CD14-positive monocyte (primary cell): Measurements from ENCODE around the gene SLC1A2. TPM values are rescaled to one million over a fixed set of nuclear protein-coding genes. Genes with fewer than 3 reads are reported as not detected.

Source experiments
- DNase-seq, 3 donors: peaks; one replicate each; pipeline ENCODE4 v3.0.0-alpha.2; 2011 to 2022
- H2AFZ ChIP-seq: 2 replicates; pipeline ENCODE4 v1.6.0; 2012; ENCODE audit warnings: mild to moderate bottlenecking, low read depth, low read length, inconsistent platforms; ENCODE audit not compliant: insufficient read depth, poor library complexity, severe bottlenecking
- H3K27ac ChIP-seq, 2 donors: 1 replicate in 1 of 2; 2 replicates in 1 of 2; pipeline ENCODE4 v1.5.1; 2012 to 2013; ENCODE audit warnings: low read length in 2 of 2, control low read depth in 1 of 2, inconsistent platforms in 1 of 2, low read depth in 1 of 2, mild to moderate bottlenecking in 1 of 2
- H3K27me3 ChIP-seq, 2 donors: one replicate each; pipeline versions ENCODE4 v1.6.0 to v1.6.1; 2011 to 2013; ENCODE audit warnings: low read length in 2 of 2; ENCODE audit not compliant: control insufficient read depth in 2 of 2, insufficient read depth in 2 of 2
- H3K36me3 ChIP-seq, 2 donors: replicated peaks in 1 of 2; 1 replicate in 1 of 2; 2 replicates in 1 of 2; pipeline versions ENCODE4 v1.5.1 to v1.6.1; 2012 to 2013; ENCODE audit warnings: low read length in 2 of 2, control low read depth in 1 of 2, inconsistent platforms in 1 of 2, mild to moderate bottlenecking in 1 of 2; ENCODE audit not compliant: insufficient read depth in 2 of 2, control insufficient read depth in 1 of 2
- H3K4me1 ChIP-seq, 2 donors: 1 replicate in 1 of 2; 2 replicates in 1 of 2; pipeline versions ENCODE4 v1.5.1 to v1.6.1; 2012 to 2013; ENCODE audit warnings: low read length in 2 of 2, control low read depth in 1 of 2, inconsistent platforms in 1 of 2, mild to moderate bottlenecking in 1 of 2, moderate library complexity in 1 of 2; ENCODE audit not compliant: insufficient read depth in 2 of 2, control insufficient read depth in 1 of 2
- H3K4me2 ChIP-seq: replicated peaks from 2 replicates; pipeline ENCODE3; 2012; ENCODE audit warnings: low read length, moderate library complexity, mild to moderate bottlenecking; ENCODE audit not compliant: poor library complexity, severe bottlenecking; ENCODE audit errors: extremely low read depth
- H3K4me3 ChIP-seq, 3 experiments: fragments of 200-600 bp in 1 of 3; sonication (generic) in 1 of 3; replicated peaks in 1 of 3; 1 replicate in 2 of 3; 2 replicates in 1 of 3; pipeline ENCODE4 v1.5.1; 2011 to 2013; ENCODE audit warnings: low read length in 3 of 3, mild to moderate bottlenecking in 3 of 3, control low read depth in 2 of 3, low read depth in 2 of 3, inconsistent platforms in 1 of 3, moderate library complexity in 1 of 3
- H3K79me2 ChIP-seq: 2 replicates; pipeline ENCODE4 v1.6.0; 2012; ENCODE audit warnings: mild to moderate bottlenecking, control low read depth, inconsistent platforms, low read length, moderate library complexity; ENCODE audit not compliant: insufficient read depth
- H3K9ac ChIP-seq: 2 replicates; pipeline ENCODE4 v1.6.0; 2017; ENCODE audit warnings: low read length, mild to moderate bottlenecking; ENCODE audit not compliant: insufficient read depth, poor library complexity, severe bottlenecking
- H3K9me3 ChIP-seq, 2 donors: replicated peaks in 1 of 2; 1 replicate in 1 of 2; 2 replicates in 1 of 2; pipeline versions ENCODE4 v1.5.1 to v1.6.1; 2012 to 2013; ENCODE audit warnings: low read length in 2 of 2, control low read depth in 1 of 2; ENCODE audit not compliant: control insufficient read depth in 1 of 2, insufficient read depth in 1 of 2
- H4K20me1 ChIP-seq: 2 replicates; pipeline ENCODE4 v1.6.0; 2012; ENCODE audit warnings: mild to moderate bottlenecking, low read length, control low read depth, moderate library complexity; ENCODE audit not compliant: insufficient read depth
- H3K27ac Mint-ChIP-seq, 7 donors: one replicate each; pipeline ENCODE4 v1.8.0; 2020; ENCODE audit warnings: mild to moderate bottlenecking in 7 of 7, mixed read lengths in 7 of 7, moderate library complexity in 6 of 7, inconsistent platforms in 2 of 7
- H3K27me3 Mint-ChIP-seq, 3 donors: one replicate each; pipeline ENCODE4 v1.8.0; 2021 to 2022; ENCODE audit warnings: low read depth in 3 of 3, mild to moderate bottlenecking in 3 of 3, mixed read lengths in 3 of 3, moderate library complexity in 3 of 3, inconsistent platforms in 1 of 3
- H3K36me3 Mint-ChIP-seq, 2 donors: one replicate each; pipeline ENCODE4 v1.8.0; 2020; ENCODE audit warnings: mixed read lengths in 2 of 2, inconsistent platforms in 1 of 2, mild to moderate bottlenecking in 1 of 2
- H3K4me1 Mint-ChIP-seq: one replicate; pipeline ENCODE4 v1.8.0; 2020; ENCODE audit warnings: mild to moderate bottlenecking, mixed read lengths
- H3K4me3 Mint-ChIP-seq, 2 donors: one replicate each; pipeline ENCODE4 v1.8.0; 2020; ENCODE audit warnings: mild to moderate bottlenecking in 2 of 2, mixed read lengths in 2 of 2, moderate library complexity in 1 of 2
- H3K9me3 Mint-ChIP-seq, 7 donors: one replicate each; pipeline ENCODE4 v1.8.0; 2020 to 2022; ENCODE audit warnings: mixed read lengths in 7 of 7, mild to moderate bottlenecking in 6 of 7, moderate library complexity in 6 of 7, inconsistent platforms in 2 of 7
- WGBS: methylation state at CpG from one replicate; pipeline ENCODE4 v1.1.5; 2013; ENCODE audit warnings: missing lambda C conversion rate; ENCODE audit not compliant: insufficient coverage; 5-methylcytosine and 5-hydroxymethylcytosine counted together
- intact Hi-C, 2 donors: fragments of 100-400 bp; cut with micrococcal nuclease; formaldehyde crosslinking; loops; one replicate each; pipeline versions ENCODE4 v1.15.0 to v1.15.1; 2023
- polyA plus RNA-seq, 3 donors: library from polyadenylated mRNA; depleted of rRNA in 1 of 3; unstranded in 2 of 3; stranded (reverse) in 1 of 3; fragments of 300-500 nt in 2 of 3; fragments of >200 nt in 1 of 3; fragmentation: Illumina TruSeq in 2 of 3; gene quantifications; 1 replicate in 2 of 3; 2 replicates in 1 of 3; pipeline ENCODE4 v1.2.3, GENCODE V29; 2012 to 2021
- TF ChIP-seq, protein P1 (sequence below): fragments of 200-600 bp; IDR thresholded peaks from one replicate; pipeline ENCODE4 v1.8.0; 2022; ENCODE audit warnings: antibody characterized with exemption, mild to moderate bottlenecking

Gene SLC1A2
- polyA plus RNA-seq, 3 donors: 0.07 TPM; not detected in 2

DNA sequence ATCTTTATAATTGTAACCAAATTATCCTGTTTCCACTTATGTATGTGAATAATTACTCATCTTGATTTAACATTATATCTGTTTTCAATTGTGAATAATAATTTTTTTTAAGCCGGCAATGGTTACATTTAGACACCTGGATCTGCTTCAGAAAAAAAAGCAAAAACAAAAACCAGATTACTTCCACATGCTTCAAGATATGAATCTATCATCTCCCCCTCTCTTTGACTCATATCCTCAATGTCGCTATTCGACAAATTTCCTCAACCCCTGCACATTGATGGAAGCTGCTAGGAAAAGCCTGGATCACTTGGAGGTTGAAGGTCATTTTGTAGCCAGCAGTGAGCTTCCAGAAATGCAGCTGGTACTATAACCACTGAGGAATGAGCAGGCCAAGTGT is 42.7 kb downstream of the SLC1A2 start:
- TF ChIP-seq, protein P1, sequence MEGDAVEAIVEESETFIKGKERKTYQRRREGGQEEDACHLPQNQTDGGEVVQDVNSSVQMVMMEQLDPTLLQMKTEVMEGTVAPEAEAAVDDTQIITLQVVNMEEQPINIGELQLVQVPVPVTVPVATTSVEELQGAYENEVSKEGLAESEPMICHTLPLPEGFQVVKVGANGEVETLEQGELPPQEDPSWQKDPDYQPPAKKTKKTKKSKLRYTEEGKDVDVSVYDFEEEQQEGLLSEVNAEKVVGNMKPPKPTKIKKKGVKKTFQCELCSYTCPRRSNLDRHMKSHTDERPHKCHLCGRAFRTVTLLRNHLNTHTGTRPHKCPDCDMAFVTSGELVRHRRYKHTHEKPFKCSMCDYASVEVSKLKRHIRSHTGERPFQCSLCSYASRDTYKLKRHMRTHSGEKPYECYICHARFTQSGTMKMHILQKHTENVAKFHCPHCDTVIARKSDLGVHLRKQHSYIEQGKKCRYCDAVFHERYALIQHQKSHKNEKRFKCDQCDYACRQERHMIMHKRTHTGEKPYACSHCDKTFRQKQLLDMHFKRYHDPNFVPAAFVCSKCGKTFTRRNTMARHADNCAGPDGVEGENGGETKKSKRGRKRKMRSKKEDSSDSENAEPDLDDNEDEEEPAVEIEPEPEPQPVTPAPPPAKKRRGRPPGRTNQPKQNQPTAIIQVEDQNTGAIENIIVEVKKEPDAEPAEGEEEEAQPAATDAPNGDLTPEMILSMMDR: no peak
- Mint-ChIP-seq H3K27me3 (peaks cover 2 to 6% (median 5%) of the 10 kb centered on the region in 3 donors), H3K36me3 (no peaks in the 10 kb centered on the region), H3K27ac (no peak overlapping the region), H3K4me1 (peaks cover 3% of the 10 kb centered on the region), H3K9me3 (no peaks in the 10 kb centered on the region), H3K4me3 (no peak overlapping the region)
- intact Hi-C loops: no loop called here
- no peak overlapping the region for H3K4me2 ChIP-seq
- no peaks in the 10 kb centered on the region for H3K27me3 ChIP-seq
- no peaks in the 10 kb centered on the region for H3K36me3 ChIP-seq
- H2AFZ ChIP-seq: no peak overlapping the region
- H3K4me3 ChIP-seq: no peak overlapping the region
- no peaks in the 10 kb centered on the region for H3K9me3 ChIP-seq
- no peak overlapping the region for H3K27ac ChIP-seq
- H3K9ac ChIP-seq: no peak overlapping the region
- no peak for DNase-seq
- no peaks in the 10 kb centered on the region for H3K79me2 ChIP-seq
- no peaks in the 10 kb centered on the region for H4K20me1 ChIP-seq
- no CpG with 5 or more reads among the region's 3 CpGs for WGBS
- no peaks in the 10 kb centered on the region for H3K4me1 ChIP-seq

GRCh38 chr11:35376118-35376510 is 43.2 kb downstream of the SLC1A2 start:
- H3K4me1 ChIP-seq: no peaks in the 10 kb centered on the region
- intact Hi-C loops: no loop called here
- H3K9me3 ChIP-seq: no peaks in the 10 kb centered on the region
- H3K27me3 ChIP-seq: no peaks in the 10 kb centered on the region
- H3K9ac ChIP-seq: no peak overlapping the region
- H3K4me3 ChIP-seq: no peak overlapping the region
- no peaks in the 10 kb centered on the region for H3K36me3 Mint-ChIP-seq
- no peak overlapping the region for H3K27ac Mint-ChIP-seq
- H3K4me1 Mint-ChIP-seq: peaks cover 3% of the 10 kb centered on the region
- WGBS: no CpG with 5 or more reads among the region's 4 CpGs
- peaks cover 3 to 6% (median 6%) of the 10 kb centered on the region in 3 donors for H3K27me3 Mint-ChIP-seq
- H4K20me1 ChIP-seq: no peaks in the 10 kb centered on the region
- H3K79me2 ChIP-seq: no peaks in the 10 kb centered on the region
- no peak overlapping the region for H3K4me2 ChIP-seq
- H2AFZ ChIP-seq: no peak overlapping the region
- no peaks in the 10 kb centered on the region for H3K36me3 ChIP-seq
- H3K27ac ChIP-seq: no peak overlapping the region
- H3K4me3 Mint-ChIP-seq: no peak overlapping the region
- no peaks in the 10 kb centered on the region for H3K9me3 Mint-ChIP-seq
- DNase-seq: no peak
- TF ChIP-seq, protein P1: no peak
